Lung (tissue), 12 donors: ENCODE measurements around the gene SSTR3. TPM values are rescaled to one million over a fixed set of nuclear protein-coding genes. Genes with fewer than 3 reads are reported as not detected.
A peak's percentile ranks its signal among the peaks of the same experiment; 100 is the strongest.

Experiments
- ATAC-seq: fragments of 200-7000 bp; cut with Tn5 transposase; one replicate; pipeline ENCODE4 v1.9.1; 2020; ENCODE audit warnings: moderate number of reproducible peaks; ENCODE audit not compliant: insufficient read depth, low FRiP score
- DNase-seq, 3 donors: peaks; one replicate each; pipeline ENCODE4 v3.0.0-alpha.2; 2013 to 2017
- H3K27ac ChIP-seq, 2 donors: one replicate each; pipeline ENCODE4 v1.5.1; 2013; ENCODE audit warnings: mild to moderate bottlenecking in 2 of 2, moderate library complexity in 2 of 2, control low read depth in 1 of 2, inconsistent platforms in 1 of 2, low read depth in 1 of 2, low read length in 1 of 2
- H3K27me3 ChIP-seq, 3 donors: one replicate each; pipeline ENCODE4 v1.5.1; 2013; ENCODE audit warnings: low read length in 2 of 3; ENCODE audit not compliant: control insufficient read depth in 3 of 3, insufficient read depth in 3 of 3
- H3K36me3 ChIP-seq, 4 donors: one replicate each; pipeline ENCODE4 v1.5.1; 2013; ENCODE audit warnings: low read length in 4 of 4, mild to moderate bottlenecking in 1 of 4, moderate library complexity in 1 of 4; ENCODE audit not compliant: control insufficient read depth in 4 of 4, insufficient read depth in 4 of 4
- H3K4me1 ChIP-seq, 5 donors: one replicate each; pipeline ENCODE4 v1.5.1; 2013; ENCODE audit warnings: low read length in 5 of 5, mild to moderate bottlenecking in 2 of 5, moderate library complexity in 1 of 5; ENCODE audit not compliant: control insufficient read depth in 5 of 5, insufficient read depth in 5 of 5
- H3K4me3 ChIP-seq: one replicate; pipeline ENCODE4 v1.5.1; 2013; ENCODE audit warnings: mild to moderate bottlenecking, control low read depth, moderate library complexity
- H3K9ac ChIP-seq, 2 donors: one replicate each; pipeline ENCODE4 v1.5.1; 2013; ENCODE audit warnings: low read length in 2 of 2, control low read depth in 1 of 2; ENCODE audit not compliant: insufficient read depth in 1 of 2
- H3K9me3 ChIP-seq, 4 donors: one replicate each; pipeline ENCODE4 v1.5.1; 2013; ENCODE audit warnings: low read length in 3 of 4, mild to moderate bottlenecking in 1 of 4, moderate library complexity in 1 of 4; ENCODE audit not compliant: control insufficient read depth in 4 of 4, insufficient read depth in 3 of 4
- WGBS, 2 donors: extraction: QIAGEN DNeasy Blood & Tissue Kit; methylation state at CpG; one replicate each; pipeline ENCODE4 v1.1.7; 2013; 5-methylcytosine and 5-hydroxymethylcytosine counted together
- polyA plus RNA-seq, 2 donors: library from polyadenylated mRNA; stranded (reverse); fragments of 200-250 nt; gene quantifications; one replicate each; pipeline ENCODE4 v1.2.1, GENCODE V29; 2013
- total RNA-seq, 2 donors: library from RNA; depleted of rRNA in 1 of 2; stranded (reverse); fragments of >200 nt in 1 of 2; gene quantifications; one replicate each; pipeline ENCODE4 v1.2.1, GENCODE V29; 2014 to 2021
- TF ChIP-seq, protein P1 (sequence below): IDR thresholded peaks from 2 replicates; pipeline ENCODE4 v1.5.1; 2012; ENCODE audit warnings: mild to moderate bottlenecking; ENCODE audit errors: control extremely low read depth, extremely low read depth
- donor health status: control.
- donor health status: control.
- donor health status: Bipolar disorder and iron deficiency.
- donor health status: healthy.
- donor health status: DM: yes; HTN: yes; CAD: no.

Gene SSTR3
- total and polyA plus RNA-seq, 4 donors, result 0.04 to 0.87 (median 0.10) TPM

DNA sequence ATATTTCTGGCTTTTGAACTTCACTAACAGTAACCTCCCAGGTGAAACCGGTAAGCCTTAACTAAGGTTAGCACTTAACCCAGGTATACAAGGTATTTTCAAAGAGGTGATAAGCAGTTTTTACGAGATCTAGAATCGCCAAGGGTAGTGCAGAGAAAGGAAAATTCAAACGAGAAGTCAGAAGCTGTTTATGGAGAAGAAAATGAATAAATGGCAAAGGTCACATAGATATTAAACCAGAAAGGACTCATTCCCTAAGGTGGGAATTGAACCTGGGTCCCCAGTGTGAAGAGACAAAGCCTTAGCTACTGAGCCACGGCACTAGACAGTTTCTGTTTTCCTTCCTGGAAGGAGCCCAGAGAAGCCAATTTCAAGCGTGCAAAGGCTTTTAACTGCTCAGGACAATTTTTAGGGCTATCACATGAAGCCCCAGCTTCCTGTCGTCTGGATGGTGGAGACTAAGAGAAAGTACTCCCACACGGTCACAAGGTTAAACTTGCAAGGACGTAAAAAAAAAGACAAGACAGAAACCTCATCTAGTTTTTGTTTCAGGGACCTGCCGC lies 18.6 kb downstream of the SSTR3 start:
- peak in 2 of 3 donors; percentile 23 to 32 for DNase-seq
- H3K4me1 ChIP-seq, result peaks cover 14 to 33% (median 19%) of the 10 kb centered on the region in 5 donors

GRCh38 chr22:37192741-37193140 lies 19.5 kb downstream of the SSTR3 start:
- H3K36me3 ChIP-seq, result no peaks in the 10 kb centered on the region
- H3K9me3 ChIP-seq, result no peaks in the 10 kb centered on the region
- ATAC-seq (no peak), DNase-seq (no peak)
- TF ChIP-seq, protein P1, sequence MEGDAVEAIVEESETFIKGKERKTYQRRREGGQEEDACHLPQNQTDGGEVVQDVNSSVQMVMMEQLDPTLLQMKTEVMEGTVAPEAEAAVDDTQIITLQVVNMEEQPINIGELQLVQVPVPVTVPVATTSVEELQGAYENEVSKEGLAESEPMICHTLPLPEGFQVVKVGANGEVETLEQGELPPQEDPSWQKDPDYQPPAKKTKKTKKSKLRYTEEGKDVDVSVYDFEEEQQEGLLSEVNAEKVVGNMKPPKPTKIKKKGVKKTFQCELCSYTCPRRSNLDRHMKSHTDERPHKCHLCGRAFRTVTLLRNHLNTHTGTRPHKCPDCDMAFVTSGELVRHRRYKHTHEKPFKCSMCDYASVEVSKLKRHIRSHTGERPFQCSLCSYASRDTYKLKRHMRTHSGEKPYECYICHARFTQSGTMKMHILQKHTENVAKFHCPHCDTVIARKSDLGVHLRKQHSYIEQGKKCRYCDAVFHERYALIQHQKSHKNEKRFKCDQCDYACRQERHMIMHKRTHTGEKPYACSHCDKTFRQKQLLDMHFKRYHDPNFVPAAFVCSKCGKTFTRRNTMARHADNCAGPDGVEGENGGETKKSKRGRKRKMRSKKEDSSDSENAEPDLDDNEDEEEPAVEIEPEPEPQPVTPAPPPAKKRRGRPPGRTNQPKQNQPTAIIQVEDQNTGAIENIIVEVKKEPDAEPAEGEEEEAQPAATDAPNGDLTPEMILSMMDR, result no peak
- no peak overlapping the region for H3K9ac ChIP-seq
- WGBS, 2 donors, result 95 to 96% methylated on average over 1 of the region's 1 CpG
- no peaks in the 10 kb centered on the region for H3K27me3 ChIP-seq
- no peak overlapping the region for H3K4me3 ChIP-seq
- no peak overlapping the region for H3K27ac ChIP-seq
- peaks cover 12 to 36% (median 20%) of the 10 kb centered on the region in 5 donors for H3K4me1 ChIP-seq

More for the DNA sequence above, 18.6 kb downstream of the SSTR3 start:
- no peaks in the 10 kb centered on the region for H3K36me3 ChIP-seq
- no peak overlapping the region for H3K27ac ChIP-seq
- H3K27me3 ChIP-seq, result no peaks in the 10 kb centered on the region
- no peaks in the 10 kb centered on the region for H3K9me3 ChIP-seq
- no peak for ATAC-seq
- WGBS, 2 donors, result 54 to 55% methylated on average over 10 of the region's 10 CpGs
- no peak overlapping the region for H3K4me3 ChIP-seq
- TF ChIP-seq, protein P1, result no peak
- H3K9ac ChIP-seq, result no peak overlapping the region

DNA sequence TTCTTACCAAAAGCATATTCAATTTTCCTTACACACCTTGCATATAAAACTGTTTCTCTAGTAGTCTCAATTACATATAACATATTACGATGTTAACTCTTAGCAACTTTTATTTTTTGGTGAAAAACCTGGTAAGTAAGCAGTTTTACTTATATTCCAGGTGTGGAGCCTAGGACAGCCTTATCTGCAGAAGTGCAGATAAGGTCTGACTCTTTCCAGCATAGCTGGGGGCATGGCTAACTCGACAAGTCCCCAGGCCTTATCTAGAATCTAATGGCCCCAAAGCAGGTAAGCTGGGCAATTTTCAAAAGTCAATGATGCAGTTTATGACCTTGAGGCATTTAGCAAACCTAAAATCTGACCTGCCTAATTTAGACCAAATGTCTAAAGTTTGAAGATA lies 20.1 kb downstream of the SSTR3 start:
- H3K27me3 ChIP-seq, result no peaks in the 10 kb centered on the region
- no peak overlapping the region for H3K9ac ChIP-seq
- H3K27ac ChIP-seq, result no peak overlapping the region
- ATAC-seq, result no peak
- H3K36me3 ChIP-seq, result no peaks in the 10 kb centered on the region
- H3K9me3 ChIP-seq, result no peaks in the 10 kb centered on the region
- H3K4me3 ChIP-seq, result no peak overlapping the region
- no peak for DNase-seq
- H3K4me1 ChIP-seq, result peaks cover 8 to 36% (median 19%) of the 10 kb centered on the region in 5 donors
- TF ChIP-seq, protein P1, result no peak
- WGBS, 2 donors, result 89 to 93% methylated on average over 2 of the region's 2 CpGs
